Activated CD4-positive, alpha-beta T cell treated with anti-CD3 and anti-CD28 coated beads, Interleukin-2, Interleukin-6, amounts not matched to agents 100 ng/mL and 50 ng/mL, durations not matched to agents 16 hours and 8 hours (primary cell): ENCODE measurements around the gene CAPN15.

Experiments used
- DNase-seq: peaks from one replicate; pipeline ENCODE4 v3.0.0-alpha.2; 2020

Gene CAPN15

GRCh38 chr16:526181-527014 is 1.1 kb upstream of the CAPN15 start:
- DNase-seq = peak; percentile 36

- peak; percentile 64 for DNase-seq
These were observed 849 bp downstream of the CAPN15 start for GRCh38 chr16:528111-529011.

GRCh38 chr16:529012-529575 is 1.6 kb downstream of the CAPN15 start:
- peak; percentile 42 for DNase-seq

DNA sequence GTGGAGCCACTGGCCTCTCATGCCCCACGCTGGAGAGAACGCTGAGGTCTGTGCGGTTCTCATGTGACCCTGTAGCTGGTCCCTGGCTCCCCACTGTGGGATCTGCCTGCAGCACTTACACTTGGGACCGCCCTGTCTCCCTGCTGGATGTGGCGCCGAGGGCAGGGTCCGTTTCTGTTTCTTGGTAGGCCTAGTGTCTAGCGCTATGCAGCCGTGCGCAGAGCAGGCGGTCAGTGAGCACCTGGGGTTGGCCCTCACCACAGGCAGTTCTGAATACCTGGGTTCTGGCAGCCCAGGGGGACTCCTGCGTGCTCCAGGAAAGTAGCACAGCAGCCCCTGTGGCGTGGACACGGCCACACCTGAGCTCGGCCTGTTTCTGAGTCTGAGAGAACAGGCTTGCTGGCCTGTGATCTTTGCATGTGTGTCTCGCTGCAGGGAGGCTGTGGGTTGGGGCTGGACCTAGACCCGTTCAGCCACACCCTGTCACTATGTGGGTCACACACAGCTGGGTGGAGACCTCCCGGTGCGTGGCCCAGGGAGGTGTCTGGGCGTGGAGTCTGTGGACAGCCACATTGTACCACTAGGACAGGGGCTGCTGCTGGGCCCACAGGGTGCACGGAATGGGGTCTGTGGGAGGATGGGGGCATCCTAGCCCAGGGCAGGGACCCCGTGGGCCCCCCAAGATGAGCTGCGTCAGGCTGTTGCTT is 2.8 kb downstream of the CAPN15 start:
- DNase-seq = no peak

GRCh38 chr16:531494-532125 is 4.1 kb downstream of the CAPN15 start:
- no peak for DNase-seq

DNA sequence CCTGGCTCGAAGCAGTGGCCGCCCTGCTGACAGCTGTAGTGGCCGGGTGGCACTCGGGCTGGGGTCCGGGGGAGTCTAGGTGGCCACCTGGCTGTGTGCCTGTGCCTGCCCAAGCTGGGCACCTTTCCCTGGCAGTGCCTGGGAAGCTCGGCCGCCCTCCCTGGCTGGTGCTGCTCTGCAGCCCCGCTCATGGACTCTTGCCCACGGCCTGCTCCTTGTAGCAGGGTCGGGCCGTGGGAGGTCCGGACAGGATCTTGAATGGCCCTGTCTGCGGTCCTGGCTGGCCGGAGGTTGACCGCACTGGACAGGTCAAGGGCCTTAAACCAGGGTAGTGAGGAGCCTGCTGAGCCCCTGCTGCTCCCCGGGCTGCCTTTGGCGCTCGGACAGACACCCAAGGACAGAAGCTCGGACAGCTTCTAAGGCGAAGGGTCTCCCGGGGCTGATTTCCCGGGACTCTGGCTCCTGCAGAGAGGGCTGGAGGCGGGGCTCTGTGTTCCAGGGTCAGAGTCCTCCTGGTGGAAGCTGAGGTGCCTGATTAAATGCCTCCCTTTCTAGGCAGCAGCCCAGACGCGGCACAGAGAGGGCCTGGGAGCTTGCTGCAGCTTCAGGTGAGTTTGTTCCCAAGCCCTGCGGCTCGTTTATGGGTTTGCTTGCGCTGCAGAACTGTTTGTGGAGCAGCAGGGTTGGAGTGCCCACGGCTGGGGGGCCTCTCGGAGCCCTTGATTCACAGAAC is 6.0 kb downstream of the CAPN15 start:
- no peak for DNase-seq

DNA sequence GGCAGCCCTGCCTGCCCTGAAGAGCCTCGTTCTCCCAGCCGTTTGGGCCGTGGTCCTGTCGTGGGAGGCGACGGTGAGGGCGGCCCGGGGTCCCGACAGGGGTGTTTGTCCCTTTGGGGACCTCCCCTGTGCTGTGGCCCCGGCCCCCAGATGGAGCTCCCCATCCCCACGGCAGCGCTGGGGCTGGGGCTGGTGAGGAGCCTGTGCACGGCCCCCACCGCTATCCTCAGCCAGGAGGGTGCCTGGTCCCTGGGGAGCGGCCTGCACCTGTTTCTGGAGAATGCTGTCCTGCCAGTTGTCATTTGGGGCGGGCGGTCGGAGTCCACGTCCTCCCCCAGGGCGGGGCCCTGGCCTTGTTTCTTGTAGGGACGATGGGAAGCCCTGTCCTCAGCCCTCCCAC is 6.6 kb downstream of the CAPN15 start:
- DNase-seq = no peak

- DNase-seq = no peak
These were observed 7.4 kb downstream of the CAPN15 start for GRCh38 chr16:534856-535445.

DNA sequence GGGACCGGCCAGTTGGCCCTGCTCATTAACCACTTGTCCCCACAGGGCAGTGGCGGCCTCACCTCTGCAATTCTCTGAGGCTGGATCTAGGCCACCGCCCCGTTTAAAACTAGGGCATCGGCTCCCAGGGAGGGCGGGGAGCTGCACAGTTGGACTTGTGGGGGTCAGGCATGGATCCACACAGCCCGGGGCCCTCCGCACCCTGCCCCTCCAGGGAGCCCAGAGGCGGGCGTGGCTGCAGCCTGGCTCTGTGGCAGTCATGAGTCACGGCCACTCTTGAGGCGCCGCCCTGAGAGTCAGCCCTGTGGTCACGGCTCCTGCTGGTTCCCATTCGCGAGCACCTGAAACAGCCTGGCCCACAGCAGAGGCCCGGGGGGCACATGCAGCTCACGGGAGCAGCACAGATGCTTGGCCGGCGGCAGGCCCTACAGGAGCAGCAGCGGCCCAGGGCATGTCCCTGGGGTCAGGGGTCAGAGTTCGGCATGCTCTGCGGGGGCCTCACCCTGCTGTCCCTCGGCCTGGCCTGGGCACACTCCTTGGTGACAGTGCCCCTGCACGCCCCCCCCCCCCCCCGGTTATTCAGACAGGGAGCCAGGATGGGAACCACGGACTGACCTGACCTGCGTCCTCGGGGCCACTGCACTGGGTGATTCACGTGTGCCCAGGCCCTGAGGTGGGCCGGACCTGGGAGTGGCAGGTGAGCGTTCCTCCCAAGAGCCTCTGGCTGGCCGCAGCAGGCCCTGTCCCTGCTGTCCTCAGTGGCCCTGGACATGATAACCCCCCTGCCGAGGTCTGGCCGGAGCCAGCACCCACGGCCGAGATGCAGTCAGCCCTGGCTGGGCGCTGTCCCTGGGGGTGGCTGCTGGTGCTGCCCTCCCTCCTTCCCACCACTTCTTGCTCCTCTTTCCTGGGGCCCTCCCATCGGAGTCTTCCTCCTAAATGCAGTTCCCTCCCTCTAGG is 8.2 kb downstream of the CAPN15 start:
- DNase-seq = no peak

DNA sequence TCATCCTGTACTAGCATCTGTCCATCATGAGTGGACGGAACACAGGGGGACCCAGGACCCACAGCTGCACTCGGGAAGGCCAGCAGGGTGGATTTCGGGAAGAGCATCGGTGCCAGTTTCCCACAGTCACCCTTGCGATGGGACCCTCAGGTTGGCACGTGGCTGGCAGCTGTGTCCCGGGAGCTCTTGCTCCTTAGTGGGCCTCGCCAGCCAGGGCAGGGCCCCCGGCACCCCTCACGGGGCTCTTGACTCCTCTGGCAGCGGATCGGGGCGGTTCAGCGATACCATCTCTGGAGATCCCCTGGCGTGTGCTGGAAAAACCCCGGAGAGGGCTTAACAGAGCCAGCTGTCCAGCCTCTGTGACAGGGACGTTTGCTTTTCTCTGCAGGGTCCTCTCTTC is 9.2 kb downstream of the CAPN15 start:
- no peak for DNase-seq

DNA sequence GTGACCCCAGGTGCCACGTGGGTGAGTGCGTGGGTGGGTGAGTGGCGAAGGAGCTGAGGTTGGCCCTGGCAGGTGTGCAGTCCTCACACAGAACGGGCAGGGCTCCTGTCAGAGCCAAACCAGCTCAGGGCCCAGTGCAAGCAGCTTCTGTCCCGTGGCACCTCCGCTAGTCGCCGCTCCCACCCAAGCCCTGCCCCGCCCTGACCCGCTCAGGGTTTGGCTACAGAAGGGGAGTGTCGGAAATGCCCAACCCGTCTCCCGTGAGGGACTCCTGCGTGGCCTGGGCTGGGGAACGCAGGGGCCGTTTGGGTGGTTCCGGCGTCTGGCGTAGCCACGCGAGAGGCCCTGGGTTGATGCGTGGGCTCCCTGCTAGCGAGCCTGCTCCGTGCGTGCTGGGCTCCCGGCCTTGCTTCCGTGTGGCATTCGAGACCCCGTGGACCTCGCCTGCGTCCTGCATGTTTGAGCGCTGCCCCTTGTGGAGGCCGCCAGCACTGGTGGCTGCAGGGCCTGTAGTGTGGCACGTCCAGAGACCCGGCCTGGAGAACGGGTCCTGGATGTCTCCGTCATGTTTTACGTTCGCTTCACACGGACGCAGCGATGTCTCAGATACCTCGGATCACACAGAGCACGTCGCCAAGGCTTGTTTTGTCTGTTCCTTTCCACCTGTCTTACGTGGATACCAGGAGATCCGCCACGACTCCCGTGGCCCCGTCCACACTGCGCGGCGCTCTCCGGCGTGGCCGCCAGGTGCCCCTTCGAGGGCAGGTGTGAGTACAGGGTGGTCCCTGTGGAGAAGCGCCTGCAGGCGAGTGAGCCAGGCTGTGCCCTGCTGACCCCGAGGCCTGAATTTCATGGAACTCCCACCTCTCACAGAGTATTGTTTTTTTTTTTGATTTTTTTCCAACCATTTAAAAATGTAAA is 10.2 kb downstream of the CAPN15 start:
- no peak for DNase-seq

DNA sequence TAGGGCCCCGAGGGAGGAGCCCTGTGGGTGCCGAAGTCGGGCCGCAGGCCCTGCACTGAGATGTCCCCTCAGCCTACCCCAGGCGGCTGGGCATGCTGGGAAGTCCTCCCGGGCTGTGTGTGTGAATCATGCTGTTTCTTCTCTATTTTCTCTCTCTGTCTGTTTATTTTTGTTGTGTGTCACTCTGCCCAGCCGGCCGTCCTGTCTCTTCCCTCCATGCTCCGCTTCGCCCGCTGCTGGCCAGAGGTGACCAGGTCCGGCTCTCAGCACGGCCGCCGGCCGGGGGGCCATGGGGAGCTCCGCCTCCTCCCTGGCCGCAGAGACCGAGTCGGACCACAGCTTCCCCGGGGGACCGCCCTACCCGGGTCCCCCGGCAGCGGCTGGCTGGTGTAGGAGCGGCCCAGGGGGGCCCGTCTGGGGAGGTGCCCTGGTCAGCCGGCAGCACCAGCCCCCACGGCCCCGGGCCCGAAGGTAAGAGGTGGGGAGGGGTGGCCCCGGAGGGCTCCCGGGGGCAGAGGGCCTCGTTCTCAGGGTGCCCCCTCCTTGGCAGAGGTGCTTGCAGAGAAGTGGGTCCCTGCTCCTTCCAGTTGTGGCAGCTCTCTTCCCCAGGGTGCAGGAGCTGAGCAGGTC is 12.5 kb downstream of the CAPN15 start:
- no peak for DNase-seq

GRCh38 chr16:540645-541340 is 13.3 kb downstream of the CAPN15 start:
- DNase-seq = no peak

DNA sequence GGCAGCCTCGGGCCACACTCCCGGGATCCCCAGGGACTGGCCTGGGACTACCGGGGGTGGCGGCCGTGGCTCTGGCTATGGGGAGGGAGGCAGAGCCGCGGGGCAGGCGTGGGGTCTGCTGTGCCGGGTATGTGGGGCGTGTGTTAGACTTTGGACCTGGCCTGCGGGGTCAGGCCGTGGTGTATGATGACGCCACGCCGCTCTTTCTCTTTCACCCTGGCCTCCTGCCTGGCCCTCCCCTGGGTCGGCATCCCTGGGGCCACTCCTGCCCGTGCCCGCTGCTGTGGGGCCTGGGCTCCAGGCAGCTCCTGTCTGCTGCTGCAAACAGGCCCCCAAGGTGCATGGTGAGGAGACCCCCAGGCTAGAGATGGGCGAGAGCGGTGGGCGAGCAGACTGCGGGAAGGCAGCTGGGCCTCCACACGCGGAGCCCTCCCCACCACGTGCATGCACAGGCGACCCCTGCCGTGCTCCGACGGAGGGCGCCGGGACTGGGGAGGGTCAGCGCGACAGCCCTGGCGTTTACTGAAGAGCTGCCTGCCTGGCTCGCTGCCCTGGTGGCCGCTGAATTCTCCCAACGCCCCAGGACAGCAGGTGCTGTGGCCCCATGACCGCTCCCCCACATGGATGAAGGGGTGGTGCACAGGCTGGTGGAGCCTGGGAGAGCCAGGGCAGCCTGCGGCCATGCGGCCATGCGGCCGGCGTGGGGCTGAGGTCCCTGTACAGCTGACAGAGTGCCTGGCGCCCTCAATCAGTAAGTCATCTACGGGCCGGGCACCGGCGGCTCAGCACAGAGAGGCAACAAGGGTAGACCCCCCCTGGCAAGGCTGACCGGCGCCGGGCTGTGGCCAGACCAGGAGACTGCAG is 16.0 kb downstream of the CAPN15 start:
- no peak for DNase-seq

DNA sequence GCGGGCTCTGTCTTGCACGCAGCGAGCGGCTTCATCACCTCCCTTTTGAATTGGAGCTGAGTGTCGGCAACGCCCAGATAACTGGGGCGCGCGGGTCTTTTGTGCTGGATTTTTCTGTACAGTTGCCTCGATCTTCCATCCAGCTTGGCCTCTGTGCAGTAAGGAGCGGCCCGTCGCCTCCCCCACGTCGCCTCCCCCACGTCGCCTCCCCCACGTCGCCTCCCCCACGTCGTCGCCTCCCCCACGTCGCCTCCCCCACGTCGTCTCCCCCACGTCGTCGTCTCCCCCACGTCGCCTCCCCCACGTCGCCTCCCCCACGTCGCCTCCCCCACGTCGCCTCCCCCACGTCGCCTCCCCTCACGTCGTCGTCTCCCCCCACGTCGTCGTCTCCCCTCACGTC is 17.0 kb downstream of the CAPN15 start:
- DNase-seq = no peak

DNA sequence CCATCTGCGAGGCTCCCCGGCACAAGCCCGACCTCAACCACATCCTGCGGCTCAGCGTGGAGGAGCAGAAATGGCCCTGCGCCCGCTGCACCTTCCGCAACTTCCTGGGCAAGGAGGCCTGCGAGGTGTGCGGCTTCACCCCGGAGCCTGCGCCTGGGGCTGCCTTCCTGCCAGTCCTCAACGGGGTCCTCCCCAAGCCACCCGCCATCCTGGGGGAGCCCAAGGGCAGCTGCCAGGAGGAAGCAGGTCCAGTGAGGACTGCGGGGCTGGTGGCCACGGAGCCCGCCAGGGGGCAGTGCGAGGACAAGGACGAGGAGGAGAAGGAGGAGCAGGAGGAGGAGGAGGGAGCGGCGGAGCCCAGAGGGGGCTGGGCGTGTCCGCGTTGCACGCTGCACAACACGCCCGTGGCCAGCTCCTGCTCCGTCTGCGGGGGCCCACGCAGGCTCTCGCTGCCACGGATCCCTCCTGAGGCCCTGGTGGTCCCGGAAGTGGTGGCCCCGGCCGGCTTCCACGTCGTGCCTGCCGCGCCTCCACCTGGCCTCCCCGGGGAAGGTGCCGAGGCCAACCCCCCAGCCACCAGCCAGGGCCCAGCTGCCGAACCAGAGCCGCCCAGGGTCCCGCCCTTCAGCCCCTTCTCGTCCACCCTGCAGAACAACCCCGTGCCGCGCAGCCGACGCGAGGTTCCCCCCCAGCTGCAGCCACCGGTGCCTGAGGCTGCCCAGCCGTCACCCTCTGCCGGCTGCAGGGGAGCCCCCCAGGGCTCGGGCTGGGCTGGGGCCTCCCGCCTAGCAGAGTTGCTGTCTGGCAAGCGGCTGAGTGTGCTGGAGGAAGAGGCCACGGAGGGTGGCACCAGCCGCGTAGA is 19.6 kb downstream of the CAPN15 start:
- DNase-seq = peak; percentile 41
